ELF-1 (cell line): ENCODE measurements around the gene HTT.

ENCODE experiments used
- DNase-seq: peaks from one replicate; pipeline ENCODE4 v3.0.0-alpha.2; 2016; ENCODE audit warnings: low read depth, low spot score

HTT gene

DNA sequence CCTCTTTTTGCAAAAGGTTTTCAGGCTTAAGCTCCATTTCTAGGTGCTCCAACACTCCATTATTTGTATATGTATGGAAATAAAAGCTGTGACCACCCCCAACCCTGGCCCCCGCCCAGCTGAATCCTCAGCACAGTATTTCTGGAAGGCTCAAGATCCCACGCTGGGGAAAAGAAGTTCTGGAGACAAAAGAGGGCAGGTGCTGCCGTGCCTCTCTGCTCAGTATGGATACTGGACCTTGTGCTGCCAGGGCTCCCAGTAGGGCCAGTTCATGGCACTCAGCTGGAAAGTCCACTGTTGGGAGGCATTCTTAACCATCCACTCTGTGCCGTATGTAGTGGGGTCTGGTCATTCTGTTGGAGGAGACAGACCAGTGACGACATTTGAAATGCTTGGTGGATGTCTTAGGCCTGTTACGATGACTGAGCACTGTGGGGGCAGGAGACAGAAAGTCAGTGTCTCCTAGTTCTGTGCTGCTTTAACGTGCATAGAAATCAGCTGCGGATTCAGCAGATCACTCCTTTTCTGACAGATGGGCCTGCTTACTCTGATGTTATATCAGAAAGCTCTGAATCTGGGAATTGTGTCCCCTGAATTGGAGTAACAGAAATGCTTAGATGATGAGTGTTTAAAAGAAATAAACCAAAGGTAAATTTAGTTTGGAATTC lies 126.1 kb downstream of the HTT start:
- no peak for DNase-seq

DNA sequence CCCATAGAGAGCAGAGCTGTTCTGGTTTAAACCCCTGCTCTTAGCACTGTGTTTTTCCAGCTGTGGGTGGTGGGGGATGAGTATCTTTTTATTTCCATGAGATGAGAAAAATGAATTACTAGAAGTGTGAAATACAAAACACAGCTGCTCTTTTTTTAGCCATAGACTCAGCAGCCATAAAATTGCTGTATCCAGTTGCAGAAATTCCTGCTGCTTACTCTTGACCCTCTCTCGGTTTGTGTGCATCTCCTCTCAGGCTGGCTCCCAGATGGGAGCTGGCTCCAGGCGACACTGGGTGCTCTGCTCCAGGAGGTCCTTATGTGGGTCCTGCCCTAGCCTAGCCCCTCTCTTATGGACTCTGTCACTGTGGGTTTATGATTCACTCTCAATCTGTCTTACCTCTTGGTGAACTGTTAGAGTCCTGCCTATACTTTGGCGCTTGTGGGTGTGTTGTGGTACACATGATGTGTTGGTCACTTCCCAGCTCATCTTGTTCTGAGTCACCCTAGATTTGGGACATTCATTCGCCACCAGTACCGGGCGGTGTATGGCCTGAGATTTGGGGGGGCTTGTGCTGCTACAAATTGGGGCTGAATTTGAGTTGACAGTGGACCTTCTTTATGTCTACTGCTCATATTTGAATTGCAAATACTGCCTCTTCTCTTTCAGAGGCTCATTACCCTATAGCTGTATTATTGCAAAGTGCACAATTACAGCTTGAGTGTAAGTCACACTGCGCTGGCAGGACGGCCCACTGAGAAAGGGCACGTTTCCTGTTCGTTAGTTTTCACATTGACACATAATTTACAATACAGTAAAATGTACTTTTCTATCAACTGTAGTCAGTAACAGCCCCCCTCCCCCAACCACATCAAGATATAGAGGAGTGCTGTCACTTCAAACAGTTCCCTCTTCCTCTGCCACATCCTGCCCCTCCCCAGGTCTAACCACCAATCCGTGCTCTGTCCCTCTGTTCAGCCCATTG lies 127.5 kb downstream of the HTT start:
- no peak for DNase-seq

DNA sequence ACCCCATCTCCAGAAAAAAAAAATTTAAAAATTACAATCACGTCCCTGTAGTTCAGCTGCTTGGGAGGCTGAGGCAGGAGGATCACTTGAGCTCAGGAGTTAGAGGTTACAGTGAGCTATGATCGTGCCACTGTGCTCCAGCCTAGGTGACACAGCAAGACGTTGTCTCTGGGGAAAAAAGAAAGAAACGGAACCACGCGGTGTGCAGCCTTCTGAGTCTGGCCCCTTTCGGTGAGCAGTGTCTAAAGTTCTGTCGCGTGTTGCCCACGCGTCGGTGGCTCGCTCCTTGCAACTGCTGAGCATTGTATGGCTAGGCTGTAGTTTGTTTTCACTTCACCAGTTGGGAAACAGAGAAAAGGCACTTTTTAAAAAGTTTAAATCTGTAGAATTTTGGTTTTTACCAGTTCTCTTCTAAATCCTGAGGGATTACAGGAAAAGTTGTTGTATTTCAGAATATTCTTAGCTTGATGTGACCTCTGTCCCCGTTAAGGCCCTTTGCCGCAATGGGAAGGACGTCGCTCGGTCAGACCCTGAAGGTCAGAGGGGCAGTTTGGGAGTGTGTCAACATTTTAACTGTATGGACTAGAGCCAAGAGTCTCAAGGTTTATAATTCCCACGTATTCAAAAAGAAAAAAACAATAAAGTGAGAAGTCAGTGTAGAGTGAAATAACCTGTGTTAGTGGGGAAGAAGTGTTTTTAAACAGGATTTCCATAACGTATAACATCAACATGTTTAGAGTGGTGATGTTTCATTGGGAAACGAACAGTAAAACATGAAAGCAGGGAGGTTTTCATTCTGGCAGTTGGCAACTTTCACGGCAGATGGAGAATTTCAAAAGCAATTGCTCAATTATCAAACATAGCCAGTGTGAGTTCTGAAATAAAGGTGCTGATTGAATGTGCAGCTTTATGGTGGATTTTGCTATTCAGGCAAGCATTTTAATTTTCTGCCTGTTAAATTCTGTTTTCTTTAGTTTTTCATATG lies 128.6 kb downstream of the HTT start:
- no peak for DNase-seq

DNA sequence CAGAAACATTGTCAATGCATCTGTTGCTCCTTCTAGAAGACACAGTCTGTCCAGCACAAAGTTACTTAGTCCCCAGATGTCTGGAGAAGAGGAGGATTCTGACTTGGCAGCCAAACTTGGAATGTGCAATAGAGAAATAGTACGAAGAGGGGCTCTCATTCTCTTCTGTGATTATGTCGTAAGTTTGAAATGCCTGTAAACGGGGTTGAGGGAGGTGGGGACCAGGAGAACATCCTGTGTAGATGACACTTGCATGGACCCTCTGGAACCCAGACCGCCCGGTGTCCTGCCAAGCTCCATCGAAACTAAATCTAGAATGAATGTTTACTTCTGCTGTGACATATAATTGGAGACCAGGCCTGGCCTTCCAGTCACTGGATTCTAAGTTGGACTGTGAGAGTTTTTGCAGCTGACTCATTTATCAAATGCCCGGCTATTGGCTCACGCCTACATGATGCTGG lies 129.5 kb downstream of the HTT start:
- no peak for DNase-seq

DNA sequence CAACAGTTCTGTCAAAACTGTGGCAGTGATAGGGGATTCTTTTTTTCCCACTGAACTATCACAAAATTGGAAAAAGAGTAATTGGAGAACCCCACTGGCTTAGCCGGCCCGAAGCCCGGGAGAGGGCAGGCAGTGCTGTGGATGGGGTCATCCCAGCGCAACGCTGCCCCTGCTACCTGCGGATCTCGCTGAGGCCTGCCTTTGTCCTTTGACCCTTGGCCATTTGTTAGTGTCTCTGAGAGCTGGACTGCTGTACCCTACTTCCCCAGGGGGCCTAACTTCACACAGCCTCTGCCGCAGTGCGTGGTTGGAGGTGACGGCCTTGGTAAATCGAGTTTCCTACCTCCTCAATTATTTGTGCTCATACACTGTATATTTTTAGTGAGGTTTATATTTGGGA lies 131.5 kb downstream of the HTT start:
- no peak for DNase-seq

DNA sequence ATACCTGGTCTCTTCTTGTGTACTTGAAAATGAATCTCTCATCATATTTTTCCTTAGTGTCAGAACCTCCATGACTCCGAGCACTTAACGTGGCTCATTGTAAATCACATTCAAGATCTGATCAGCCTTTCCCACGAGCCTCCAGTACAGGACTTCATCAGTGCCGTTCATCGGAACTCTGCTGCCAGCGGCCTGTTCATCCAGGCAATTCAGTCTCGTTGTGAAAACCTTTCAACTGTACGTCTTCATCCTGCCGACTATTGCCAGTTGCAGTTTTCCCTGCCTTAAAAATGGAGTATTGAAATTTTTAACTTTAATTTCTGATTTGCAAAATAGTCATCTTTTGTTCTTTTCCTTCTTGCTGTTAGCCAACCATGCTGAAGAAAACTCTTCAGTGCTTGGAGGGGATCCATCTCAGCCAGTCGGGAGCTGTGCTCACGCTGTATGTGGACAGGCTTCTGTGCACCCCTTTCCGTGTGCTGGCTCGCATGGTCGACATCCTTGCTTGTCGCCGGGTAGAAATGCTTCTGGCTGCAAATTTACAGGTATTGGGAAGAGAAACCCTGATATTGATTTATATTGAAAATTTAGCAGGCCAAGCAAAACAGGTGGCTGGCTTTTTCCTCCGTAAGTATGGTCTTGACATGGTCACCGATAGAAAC lies 132.1 kb downstream of the HTT start:
- DNase-seq = no peak

DNA sequence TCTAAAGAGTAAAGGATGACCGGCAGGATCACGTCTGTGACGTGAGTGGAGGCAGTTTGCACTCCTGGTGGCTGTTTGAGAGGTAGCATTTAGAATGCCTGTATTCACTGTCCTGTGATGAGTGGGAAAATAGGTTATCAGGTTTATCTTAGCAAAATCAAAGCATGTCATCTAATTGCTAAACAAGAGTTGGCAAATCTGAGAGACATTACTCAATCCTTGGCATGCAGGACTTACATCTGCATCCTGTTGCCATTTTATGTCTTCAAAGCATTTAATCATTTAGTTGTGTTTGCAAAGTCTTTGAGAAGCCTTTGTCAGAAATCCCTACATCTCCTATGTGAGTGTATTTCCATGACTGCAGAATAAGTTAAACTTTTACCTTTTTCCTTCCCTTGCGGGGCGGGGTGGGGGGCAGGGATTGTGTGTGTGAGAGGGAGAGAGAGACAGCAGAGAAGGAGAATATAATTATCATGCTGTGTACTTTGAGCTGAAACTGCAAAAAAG lies 133.1 kb downstream of the HTT start:
- DNase-seq = no peak

DNA sequence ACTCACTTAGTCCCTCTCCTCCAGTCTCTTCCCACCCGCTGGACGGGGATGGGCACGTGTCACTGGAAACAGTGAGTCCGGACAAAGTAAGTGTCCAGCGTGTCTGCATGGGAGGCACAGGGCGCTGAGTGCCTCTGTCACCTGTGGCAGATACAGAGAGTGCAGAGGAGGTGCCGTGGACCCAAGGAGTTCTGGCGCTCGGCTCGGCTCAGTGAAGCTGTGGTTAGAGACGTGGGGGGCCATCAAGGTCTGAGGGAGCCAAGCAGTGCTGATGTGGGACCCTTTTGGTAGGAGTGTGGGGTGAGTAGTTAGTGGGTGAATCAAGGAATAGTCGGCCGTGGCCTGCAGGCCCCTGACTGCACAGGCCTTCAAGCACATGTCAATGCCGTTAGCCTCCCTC lies 134.3 kb downstream of the HTT start:
- DNase-seq = no peak

DNA sequence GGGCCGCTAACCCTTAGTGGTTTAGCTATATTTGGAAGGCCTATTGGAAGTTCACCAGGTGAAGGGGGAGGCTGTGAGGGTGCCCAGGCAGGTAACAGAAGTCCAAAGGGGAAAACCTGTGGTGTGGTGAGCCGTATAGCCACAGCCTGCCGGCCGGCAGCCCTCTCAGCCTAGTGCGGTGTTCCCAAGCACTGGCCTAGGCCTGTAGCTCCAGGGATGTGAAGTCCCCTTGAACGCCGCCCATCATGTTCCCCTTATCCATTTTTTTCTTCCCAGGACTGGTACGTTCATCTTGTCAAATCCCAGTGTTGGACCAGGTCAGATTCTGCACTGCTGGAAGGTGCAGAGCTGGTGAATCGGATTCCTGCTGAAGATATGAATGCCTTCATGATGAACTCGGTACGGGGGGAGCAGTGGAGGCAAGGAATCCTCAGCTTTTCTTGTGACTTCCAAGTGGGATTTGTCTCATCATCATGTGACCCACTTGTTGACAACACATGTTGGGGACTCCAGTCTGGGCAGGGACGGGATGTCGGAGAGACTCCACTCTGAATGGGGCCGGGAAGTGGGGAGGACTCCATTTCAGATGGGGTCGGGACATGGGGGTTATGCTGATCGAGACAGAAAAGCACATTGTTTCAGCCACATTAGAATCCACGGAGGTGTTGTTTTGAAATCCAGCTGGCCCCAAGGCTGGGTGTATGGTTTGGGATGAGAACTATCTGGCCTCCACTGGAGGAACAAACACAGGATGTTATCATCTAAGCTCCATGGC lies 135.3 kb downstream of the HTT start:
- DNase-seq = no peak

DNA sequence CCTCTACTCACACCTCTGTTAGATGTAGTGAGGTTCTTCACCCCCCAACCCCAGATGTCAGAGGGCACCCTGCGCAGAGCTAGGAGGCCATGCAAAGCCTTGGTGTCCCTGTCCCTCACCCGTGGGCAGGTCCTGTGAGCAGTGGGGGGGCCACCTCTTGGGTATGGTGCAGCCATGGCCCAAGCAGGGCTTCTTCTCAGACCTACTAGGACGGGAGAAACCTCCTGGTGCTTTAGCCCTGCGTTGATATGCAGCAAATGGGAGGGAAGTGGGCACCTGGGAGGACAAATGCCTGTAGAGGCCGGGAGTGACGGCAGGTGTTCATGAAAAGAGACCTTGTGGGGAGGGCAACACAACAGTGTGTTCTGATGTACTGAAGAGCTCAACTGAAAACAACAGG lies 136.0 kb downstream of the HTT start:
- DNase-seq = no peak

DNA sequence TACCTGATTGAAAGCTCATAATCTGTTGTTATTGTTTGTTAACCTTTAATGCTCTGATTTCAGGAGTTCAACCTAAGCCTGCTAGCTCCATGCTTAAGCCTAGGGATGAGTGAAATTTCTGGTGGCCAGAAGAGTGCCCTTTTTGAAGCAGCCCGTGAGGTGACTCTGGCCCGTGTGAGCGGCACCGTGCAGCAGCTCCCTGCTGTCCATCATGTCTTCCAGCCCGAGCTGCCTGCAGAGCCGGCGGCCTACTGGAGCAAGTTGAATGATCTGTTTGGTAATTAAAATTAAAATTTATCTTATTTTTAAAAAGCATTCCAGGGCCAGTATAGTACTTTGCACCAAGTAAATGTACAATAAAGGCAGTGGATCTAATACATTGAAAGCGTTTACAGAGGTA lies 137.4 kb downstream of the HTT start:
- no peak for DNase-seq

DNA sequence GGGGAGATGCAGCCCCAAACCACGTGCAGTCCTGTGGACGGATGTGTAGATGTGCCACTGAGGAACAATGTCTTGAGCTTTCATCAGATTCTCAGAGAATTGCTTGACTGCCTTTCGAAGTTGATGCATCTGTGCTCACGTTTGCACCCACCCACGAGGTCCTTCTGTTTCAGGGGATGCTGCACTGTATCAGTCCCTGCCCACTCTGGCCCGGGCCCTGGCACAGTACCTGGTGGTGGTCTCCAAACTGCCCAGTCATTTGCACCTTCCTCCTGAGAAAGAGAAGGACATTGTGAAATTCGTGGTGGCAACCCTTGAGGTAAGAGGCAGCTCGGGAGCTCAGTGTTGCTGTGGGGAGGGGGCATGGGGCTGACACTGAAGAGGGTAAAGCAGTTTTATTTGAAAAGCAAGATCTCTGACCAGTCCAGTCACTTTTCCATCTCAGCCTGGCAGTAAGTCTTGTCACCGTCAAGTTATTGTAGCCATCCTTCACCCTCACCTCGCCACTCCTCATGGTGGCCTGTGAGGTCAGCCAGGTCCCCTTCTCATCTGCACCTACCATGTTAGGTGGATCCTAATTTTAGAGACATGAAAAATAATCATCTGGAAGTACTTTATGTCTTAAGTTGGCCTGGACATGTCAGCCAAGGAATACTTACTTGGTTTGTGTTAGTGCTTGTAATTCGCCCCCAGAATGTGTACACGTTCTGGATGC lies 138.1 kb downstream of the HTT start:
- no peak for DNase-seq

DNA sequence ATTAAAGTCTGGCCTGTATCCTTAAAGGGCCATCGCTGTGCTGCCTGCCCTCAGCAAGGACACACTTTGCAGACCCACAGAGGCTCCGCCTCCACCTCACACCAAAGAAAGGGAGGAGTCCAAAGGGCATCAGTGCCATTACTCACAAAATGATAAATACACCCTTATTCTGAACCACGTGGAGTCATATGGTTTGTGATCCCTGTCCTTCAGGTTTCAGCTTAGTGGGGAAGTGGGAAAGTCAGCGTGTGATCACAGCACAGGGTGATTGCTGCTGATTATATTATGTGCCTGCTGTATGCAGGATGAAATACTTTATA lies 138.6 kb downstream of the HTT start:
- no peak for DNase-seq

DNA sequence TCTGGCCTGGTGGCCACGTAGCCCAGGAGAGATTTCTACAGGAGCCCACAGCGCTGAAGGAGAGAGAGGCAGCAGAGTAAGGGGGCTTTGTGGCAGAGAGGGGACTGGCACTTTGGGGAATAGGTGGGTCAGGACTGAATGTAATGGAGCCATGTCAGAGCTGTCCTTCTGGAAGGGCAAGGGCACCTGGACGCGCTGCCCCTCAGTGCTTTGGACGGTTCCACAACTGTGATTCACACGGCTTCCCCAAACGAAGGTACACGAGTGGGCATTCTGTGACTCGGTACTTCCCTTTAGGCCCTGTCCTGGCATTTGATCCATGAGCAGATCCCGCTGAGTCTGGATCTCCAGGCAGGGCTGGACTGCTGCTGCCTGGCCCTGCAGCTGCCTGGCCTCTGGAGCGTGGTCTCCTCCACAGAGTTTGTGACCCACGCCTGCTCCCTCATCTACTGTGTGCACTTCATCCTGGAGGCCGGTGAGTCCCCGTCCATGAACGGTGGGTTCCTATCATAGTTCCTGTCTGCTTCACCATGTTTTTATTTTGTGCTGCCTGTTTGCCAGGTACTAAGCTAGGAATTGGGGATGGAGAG lies 139.3 kb downstream of the HTT start:
- DNase-seq = no peak

DNA sequence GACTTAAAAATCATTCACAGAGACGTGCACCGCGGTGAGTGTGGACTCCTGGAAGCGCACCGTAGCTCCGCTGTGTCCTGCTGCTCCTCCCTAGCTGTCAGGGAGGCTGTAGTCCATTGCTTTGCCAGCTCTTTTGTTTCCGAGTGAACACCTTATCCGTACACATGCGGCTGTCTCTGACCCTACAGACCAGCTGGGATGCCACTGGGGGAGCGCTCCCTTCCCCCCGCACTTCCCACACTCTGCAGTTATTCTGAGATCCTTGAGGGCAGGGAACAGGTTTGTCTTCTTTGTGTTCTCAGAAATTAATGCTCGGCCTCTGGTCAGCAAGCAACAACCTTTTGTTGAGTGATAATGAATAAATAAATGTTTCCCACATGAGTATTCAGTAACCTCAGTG lies 140.8 kb downstream of the HTT start:
- DNase-seq = no peak

DNA sequence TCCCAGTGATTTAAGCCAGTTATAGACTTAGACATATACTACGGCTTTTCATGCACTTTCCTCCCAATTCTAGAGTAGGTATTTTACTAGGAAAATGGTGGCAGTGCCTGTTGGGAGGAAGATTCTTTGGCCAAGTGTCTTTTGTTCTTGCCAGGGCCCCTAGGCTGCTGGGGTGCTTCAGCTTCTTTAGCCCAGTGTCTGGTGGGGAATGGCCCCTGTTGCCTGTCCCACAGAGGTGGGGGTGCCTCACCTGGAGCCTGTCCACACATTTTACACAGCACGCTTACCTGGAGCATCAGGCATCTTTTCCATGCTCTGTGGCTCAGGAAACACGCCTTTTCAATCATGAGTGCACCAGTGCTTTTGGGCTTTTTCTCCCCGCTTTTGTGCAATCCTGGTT lies 141.3 kb downstream of the HTT start:
- no peak for DNase-seq

DNA sequence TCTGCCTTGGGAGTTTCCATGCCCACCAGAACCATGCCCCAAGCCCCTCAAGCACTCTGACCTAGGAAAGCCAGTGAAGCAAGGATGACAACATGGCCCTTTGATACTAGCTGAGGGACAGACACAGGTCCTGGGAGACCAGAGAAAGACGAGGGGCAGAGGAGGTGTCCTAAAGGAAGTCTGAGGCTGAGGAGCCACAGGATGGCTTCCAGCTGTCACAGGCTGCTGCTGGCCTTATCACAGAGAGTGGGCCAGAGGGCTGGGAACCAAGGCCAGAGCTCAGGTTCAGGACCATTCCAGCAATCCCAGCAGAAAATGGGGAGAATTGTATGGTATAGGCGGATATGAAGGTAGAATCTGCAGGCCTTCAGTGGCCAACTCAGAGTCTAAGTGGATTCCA lies 142.8 kb downstream of the HTT start:
- no peak for DNase-seq

DNA sequence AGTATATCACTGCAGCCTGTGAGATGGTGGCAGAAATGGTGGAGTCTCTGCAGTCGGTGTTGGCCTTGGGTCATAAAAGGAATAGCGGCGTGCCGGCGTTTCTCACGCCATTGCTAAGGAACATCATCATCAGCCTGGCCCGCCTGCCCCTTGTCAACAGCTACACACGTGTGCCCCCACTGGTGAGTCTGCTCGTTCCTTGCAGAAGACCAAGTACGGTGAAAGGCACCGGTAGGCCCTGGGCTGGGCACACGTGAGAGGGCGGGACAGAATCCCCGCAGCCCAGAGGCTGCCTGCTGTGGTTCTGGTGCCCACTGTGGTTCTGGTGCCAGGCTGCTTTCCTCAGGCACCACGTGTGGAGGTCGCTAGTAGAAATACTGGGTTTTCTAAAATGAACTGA lies 143.3 kb downstream of the HTT start:
- no peak for DNase-seq
